SHP77 treated with DMSO at 0.1 percent for 48 hours (cell line): ENCODE measurements around the gene CTLA4.

Source experiments
- DNase-seq: peaks from one replicate; lab custom pipeline; 2025; lab: John Stamatoyannopoulos, UW

The CTLA4 gene

DNA sequence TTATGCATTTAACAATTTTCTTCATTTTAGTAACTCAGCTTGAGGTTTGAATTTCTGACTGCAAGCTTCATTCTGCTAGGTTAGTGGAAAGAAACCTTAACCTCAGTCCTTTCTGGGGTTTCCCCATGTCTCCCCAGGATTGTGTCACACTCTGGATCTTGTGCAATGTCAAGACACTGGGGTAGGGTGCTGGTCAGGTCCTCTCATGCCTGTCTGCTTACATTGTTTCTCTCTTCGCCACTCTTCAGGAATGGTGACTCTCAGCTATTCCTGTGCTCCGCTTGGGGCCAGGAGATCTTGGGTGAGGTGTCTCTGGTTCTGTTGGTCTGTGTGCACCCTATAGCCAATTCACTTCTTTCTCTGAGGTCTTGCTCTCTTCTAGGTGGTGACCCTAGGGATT, 23.9 kb downstream of the CTLA4 start:
- DNase-seq = no peak

DNA sequence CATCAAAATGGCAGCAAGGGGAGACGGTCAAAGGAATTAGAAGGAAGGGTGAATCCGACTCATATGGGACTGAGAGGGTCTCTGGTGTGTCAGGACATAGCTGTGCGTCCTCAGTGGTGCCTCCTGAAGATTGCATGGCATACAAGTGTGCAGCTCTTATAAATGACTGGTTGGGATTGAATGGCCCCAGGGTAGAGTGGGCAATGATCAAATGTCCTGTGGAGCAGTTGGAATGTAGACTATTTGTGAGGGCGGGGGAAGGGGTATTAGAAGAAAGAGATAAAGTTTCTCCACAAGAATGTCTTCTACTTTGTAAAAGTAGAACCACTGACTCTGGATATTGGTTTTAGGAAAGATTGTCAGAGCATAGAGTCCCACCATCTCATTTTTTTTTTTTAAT, 24.6 kb downstream of the CTLA4 start:
- no peak for DNase-seq

DNA sequence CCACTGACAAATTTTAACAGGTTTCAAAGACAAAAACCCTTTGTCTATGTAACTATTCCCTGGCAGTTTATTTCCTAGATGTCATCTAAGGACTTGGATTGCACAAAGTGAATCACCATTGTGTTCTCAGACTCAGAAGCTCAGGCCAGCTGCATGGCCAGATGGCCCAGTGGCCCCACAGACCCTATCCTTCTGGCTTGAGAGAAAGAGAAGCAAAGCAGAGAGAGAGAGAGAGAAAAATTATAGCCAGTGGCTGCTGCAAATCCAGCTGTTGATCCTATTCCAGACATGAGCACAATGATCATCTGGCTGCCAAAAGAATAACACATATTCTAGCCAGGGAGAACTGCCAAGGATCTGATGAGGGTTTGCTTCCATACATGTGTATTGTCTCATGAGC, 25.8 kb downstream of the CTLA4 start:
- no peak for DNase-seq

DNA sequence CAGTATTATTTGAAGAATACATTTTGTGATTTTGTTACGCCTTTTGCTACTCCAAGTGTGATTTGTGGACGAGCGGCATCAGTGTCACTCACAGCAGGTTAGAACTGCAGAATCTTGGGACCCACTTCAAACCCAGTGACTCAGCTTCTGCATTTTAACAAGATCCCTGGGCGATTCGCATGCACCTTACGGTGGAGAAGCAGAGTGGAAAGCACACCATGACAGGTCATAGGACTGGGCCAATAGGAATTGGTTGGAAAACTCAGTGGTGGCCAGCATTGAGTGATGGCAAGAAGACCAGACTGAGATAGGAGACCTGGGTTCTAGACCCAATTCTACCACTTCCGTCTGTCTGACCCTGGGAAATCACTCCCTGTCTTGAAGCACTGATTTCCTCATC, 26.3 kb downstream of the CTLA4 start:
- no peak for DNase-seq

DNA sequence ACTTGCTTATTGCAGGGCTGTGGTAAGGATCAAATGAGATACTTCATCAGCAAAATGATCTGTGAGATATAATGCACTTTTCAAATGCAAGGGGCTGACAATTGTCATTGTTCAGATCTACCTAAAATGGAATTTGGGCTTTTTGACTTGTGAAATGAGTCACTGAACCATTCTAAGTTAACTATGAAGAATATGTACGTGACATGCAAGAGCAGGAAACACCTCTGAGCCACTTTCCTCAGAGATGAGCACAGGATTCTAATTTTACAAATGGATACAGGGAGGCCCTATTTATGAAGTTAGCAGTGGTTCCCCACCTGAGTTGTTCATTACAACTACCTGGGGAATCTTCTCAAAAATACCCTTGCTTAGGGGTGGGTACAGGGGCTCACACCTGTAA, 26.7 kb downstream of the CTLA4 start:
- DNase-seq = no peak

DNA sequence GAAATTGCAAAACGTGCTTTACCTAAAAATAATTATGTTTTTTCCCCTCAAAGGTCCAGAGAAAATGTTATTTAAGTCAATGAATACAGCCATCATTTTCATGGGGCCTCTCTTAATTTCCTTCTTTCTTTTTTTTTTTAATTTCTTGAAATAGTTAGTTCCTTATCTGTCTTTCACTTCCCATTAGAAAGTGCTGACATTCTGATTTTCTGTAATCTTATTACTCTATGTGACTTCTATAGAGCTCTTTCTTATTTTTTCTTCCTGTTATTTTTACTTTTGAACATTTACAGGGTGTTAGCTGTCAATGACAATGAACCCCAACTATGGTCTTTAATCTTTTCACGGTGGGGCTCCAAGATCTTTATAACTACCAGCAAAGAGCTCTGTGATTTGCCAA, 30.0 kb downstream of the CTLA4 start:
- DNase-seq = no peak

DNA sequence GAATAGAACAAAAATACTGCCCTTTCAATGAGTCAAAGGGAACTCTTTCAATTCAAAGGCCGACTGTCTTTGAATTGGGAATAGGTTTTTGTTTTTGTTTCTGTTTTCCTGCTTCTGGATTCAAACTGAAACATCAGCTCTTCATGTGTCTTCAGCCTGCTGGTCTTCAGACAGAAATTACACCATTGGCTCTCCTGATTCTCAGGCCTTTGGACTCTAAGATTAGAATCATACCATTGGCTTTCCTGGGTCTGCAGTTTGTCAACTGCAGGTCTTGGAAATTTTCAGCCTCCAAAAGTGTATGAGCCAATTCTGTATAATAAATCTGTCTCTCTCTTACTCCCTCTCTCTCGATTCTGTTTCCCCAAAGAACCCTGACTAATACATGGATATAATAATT, 31.1 kb downstream of the CTLA4 start:
- no peak for DNase-seq

DNA sequence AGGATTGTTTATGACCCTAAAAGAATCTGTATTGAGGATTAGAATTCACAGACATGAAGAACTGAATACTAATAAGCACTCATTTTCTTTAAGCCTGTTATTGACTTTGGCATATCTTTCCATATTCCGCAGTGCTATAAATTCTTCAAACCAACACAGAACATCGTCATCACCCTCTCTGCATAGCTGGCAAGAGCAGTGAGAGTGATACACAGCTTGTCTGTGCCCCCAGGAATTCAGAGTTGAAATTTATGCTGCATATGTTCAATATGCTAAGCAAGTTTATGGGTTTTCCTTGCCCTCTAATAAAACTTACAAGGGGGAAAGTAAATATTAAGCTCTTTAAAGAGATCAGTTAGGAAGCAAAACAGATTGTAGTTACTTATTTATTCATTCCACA, 32.7 kb downstream of the CTLA4 start:
- no peak for DNase-seq

DNA sequence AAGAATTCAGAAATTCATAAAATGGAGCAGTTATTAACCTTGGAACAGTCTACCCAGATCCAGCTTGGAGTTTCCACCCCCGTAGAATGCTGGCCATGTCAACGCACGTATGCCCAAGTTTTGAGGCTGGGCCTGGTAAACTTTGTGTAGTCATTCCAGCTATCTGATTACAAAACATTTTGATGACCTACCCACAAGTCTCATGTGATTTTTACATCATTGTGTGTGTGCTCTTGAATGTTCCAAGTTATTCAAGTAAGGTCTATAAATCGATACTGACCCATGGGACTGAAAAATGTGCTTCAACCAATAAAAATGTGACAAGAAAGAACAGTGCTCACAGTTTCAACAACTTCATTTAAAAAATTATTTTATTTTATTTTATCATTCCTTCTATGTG, 36.5 kb downstream of the CTLA4 start:
- no peak for DNase-seq

DNA sequence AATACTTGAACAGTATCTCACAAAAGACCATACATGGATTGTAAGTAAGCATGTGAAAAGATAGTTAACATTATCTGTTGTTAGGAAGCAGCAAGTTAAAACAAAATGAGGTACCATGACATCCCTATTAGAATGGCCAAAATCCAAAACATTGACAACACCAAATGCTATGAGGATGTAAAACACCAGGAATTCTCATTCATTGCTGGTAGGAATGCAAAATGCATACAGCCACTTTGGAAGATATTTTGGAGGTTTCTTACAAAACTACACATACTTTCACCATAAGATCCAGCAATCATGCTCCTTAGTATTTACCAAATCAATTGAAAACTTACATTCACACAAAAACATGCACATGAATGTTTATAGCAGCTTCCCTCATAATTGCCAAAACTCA, 38.1 kb downstream of the CTLA4 start:
- DNase-seq = no peak

DNA sequence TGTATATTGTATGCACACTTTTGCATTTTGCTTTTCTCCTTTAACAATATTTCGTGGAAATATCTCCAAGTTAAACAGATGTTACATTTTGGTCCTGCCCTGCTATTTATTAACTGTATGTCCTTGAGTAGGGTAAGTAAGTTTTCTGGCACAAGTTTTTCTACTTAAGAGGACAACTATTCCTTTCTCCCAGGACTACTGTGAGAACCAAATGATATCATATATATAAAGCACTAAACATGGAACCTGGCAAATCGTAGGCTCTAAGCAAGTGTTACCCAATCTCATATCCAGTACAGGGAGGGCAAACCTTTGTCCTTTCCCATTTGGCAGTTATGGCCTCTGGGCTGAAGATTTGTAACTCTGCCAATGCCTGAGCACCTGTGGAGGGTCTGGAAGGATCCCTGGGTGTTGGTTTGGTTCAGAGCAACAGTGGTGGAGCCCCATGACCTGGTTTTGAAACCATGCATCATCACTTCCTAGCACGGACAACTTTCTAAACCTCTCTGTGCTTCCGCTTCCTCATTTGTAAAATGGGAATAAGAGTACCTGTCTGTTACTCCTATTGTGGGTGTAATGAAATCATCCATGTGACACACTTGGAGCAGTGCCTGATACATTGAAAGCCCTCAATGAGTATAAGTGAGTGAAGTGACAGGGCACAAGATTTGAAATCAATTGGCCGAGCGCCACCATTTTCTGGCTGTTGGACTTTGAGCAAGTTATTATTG, 40.7 kb downstream of the CTLA4 start:
- no peak for DNase-seq

DNA sequence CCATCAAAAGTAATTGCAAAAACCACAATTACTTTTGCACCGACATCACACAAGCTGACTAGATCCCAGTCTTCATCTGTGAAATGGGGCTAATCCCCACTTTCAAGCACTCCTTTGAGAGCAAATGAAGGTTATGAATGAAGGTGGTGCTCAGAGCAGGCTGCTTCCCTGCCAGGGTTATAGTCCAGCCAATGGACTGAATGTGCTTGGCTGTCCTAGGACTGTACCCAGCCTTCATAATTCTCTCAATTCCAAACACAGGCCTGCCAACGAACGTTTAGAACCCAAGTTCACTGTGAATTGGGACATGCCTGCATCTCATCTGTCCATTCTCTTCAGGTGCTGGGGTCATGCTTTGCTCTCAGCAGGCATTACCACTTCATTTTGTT, 41.2 kb downstream of the CTLA4 start:
- DNase-seq = no peak

DNA sequence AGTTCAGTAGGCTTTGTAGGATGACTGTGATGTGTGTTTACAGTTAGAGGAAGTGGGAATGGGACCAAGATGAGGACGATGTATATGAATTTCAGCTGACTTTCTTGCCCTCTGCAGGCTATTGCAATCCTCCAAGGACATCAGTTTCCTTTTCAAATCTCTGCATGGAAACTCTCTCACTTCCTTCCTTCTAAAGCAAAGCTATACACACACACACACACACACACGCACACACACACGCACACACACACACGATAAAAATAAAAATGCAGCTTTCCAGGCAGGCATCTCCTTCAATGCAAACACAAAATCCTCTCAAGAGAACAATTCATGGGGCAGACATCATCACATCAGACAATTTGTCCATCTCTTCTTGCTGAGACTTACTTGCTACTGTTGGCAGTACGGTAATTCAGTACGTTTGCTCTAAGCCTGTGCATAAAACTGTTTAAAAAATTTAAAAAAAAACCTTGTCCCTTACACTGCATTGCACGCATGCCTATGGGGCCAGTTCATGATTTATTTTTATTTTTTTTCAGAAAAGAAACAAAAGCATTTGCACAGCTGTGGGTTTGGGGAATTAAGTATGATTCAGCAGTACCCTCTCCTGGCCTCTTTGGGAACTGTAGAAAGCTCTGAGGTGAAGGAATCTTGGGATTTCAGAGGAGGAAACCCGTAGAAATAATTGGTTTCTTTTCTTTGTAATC, 41.8 kb downstream of the CTLA4 start:
- DNase-seq = no peak

DNA sequence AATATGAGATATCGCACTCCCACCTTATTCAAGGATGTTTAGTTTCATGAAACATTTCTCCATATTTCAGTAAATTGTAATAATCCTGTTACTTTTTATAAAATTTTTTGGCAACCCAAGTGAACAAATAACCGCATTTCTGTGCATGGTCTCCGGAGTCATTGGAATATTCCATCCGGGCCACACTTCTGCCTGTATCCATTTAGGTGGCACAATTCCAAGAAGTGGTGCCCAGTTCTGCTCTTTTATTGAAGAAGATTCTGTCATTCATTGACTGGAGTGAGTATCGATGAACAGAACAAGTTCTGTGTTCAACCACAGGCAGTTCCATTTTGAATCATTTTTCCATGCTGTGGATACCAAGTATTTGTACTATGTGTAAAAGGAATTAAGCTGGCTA, 42.4 kb downstream of the CTLA4 start:
- DNase-seq = no peak

DNA sequence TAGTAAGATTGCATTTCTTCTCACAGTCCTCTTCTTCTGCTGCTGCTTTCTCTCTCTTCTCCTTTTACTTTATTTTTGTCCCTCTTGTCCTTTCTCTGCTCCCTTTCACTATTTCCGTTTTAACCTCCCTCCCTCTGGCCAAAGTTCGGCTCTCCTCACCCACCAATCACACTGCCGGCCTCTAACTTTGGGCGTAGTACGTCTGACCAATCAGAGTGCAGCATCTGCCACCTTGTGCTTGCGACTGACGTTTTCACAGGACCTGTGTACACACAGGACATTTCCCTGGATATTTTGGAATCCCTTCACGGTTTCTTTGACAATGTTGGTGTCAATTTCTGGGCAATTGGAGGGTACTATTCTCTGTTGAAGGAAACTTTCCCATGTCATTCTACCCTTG, 46.4 kb downstream of the CTLA4 start:
- DNase-seq = no peak

DNA sequence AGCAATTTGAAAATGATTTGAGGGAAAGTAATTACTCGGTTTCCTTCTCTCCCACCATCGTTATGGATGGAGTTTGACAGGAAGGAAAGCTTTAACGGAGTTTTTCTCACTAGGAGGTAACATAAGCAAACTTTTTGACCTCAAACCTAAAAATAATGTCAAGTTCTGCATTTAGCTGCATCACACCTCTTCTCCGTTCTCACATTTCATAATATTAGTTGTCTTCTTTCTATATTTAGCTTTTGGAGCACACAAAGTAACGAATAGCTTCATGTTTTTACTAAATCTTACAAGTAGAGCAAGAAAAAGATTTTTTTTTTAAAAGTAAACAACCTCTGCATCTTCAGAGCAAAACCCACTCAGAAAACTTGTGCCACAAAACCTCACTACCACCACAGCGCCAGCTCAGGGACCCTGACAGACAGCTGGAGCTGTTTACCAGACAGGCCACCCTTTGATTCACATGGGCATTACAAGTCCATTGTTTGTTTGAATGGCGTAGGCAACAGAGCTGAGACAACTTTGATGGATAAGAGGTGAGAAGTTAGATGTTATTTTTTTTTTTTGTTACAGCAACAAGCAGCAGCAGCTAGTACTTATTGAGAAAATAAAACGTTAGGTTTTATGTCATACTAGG, 47.1 kb downstream of the CTLA4 start:
- no peak for DNase-seq

DNA sequence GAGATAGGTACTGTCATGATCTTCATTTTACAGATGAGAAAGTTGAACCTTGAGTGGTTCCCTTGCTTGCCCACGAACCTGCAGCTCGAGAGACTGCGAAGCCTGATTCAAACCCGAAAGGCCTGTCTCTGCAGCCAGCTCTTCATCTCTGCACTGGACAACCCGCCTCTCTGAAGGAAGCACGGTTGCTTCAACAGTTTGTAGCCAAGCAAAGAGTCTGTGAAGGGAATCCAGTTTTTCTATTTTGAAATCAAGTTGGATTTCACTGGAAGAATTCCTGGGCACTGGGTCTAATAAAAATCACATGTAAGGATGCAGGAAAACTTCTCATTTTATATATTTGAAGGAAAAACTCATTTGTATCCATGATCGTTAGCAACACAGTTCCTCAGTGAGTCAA, 47.7 kb downstream of the CTLA4 start:
- DNase-seq = no peak

DNA sequence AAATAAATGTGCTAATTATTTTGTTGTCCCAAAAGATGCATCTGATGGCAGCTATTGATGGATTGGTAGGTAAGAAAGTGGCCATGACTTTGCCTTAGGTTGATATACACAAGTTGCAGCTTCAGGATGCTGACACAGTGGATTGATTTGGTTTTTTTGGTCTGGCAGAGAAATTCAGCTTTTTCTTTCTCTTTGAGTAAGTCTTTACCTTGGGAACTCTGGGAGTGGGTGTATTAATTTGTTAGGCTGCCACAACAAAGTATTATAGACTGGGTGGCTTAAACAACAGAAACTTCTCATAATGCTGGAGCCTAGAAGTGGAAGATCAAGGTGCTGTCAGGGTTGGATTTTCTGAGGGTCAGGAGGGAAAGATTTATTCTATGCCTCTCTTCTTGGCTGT, 49.2 kb downstream of the CTLA4 start:
- no peak for DNase-seq

DNA sequence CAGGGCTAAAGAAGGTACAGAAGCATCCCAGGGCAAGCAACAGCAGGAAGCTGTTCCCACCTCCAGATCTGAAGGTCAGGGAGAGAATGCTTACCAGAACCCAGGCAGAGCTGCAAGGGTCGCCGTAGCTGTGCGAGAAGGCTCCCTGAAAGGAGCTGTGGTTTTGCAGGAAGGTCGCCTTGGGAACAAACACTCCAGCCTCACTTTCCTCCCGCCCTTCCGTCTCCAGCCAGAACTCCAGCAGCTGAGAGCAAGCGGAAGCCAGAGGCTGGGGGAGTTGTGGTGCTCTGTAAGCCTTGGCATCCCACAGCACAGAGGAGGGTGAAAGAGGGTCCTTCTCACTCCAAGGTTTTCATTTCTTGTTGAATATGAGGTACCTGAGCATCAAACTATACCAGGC, 50.7 kb downstream of the CTLA4 start:
- DNase-seq = no peak

DNA sequence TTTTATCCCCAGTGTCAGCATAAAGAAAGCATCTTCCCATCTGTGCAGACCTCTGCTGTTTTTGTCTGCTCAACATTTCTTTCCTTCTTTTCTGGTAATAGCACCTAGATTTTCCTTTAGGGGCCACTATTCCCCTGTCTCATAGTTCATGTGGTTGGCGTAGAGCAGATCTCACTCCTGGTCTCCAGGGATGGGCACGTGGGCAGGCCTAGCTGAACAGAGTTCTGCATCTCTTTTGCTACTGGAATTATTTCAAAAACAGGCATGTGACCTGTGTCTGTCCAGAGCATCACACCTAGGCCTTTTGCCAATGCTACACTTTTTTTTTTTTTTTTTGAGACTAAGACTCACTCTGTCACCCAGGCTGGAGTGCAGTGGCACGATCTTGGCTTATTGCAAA, 51.3 kb downstream of the CTLA4 start:
- no peak for DNase-seq
